HEK293T (cell line): Measurements from ENCODE around the gene ATL3.

Experiments used
- ARNT ChIP-seq: fragments of 450-650 bp; IDR thresholded peaks from 2 replicates; pipeline ENCODE4 v1.6.1; 2017; ENCODE audit warnings: mild to moderate bottlenecking
- BHLHE40 ChIP-seq: fragments of 450-650 bp; IDR thresholded peaks from 2 replicates; pipeline ENCODE4 v1.6.1; 2016; ENCODE audit warnings: mild to moderate bottlenecking, moderate library complexity, borderline replicate concordance
- CTBP1 ChIP-seq: fragments of 450-650 bp; IDR thresholded peaks from 2 replicates; pipeline ENCODE4 v1.6.1; 2016; ENCODE audit warnings: borderline replicate concordance
- FOXK2 ChIP-seq: fragments of 450-650 bp; IDR thresholded peaks from 2 replicates; pipeline ENCODE4 v1.6.1; 2016; ENCODE audit warnings: mild to moderate bottlenecking
- FOXM1 ChIP-seq: fragments of 450-650 bp; IDR thresholded peaks from 2 replicates; pipeline ENCODE4 v1.6.1; 2017; ENCODE audit warnings: mild to moderate bottlenecking, borderline replicate concordance
- HDGF ChIP-seq: fragments of 450-650 bp; IDR thresholded peaks from 2 replicates; pipeline ENCODE4 v1.6.1; 2017; ENCODE audit warnings: antibody characterized with exemption, borderline replicate concordance
- L3MBTL2 ChIP-seq: fragments of 450-650 bp; conservative IDR thresholded peaks from 2 replicates; pipeline ENCODE4 v1.6.1; 2016; ENCODE audit warnings: mild to moderate bottlenecking
- SP1 ChIP-seq: fragments of 450-650 bp; IDR thresholded peaks from 2 replicates; pipeline ENCODE4 v1.6.1; 2017
- SUZ12 ChIP-seq: fragments of 450-650 bp; IDR thresholded peaks from 2 replicates; pipeline ENCODE4 v1.6.1; 2016; ENCODE audit warnings: mild to moderate bottlenecking
- TARDBP ChIP-seq: fragments of 450-650 bp; IDR thresholded peaks from 2 replicates; pipeline ENCODE4 v1.6.1; 2016

DNA sequence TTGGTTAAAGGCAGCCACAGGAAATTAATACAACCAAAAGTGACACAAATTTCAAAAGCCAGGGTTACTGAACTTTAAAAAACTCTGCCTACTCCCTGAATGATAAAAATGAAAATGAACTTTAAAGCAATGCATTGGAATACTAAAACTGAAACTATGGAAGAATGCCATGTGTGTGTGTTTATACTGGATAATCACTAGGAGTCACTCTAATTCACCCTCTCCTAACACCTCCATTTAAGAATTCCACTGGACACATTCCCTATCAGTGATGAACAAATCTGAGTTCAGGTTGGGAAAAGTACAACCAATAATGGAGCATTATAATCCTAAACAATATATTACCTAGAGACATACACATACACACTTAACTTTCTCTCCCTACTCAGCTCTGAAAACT is 29.4 kb downstream of the ATL3 start:
- TF ChIP-seq FOXM1 (no peak), HDGF (no peak), SP1 (no peak), TARDBP (no peak), SUZ12 (no peak), ARNT (no peak), BHLHE40 (no peak), CTBP1 (no peak), FOXK2 (no peak), L3MBTL2 (no peak)
